HG03280 (cell line): ENCODE data around the gene WDR88.

Experiments
- ATAC-seq: cut with Tn5 transposase; IDR thresholded peaks from one replicate; pipeline ENCODE4 v1.9.1; 2021; ENCODE audit warnings: mild to moderate bottlenecking, moderate library complexity; ENCODE audit not compliant: unreplicated experiment

Gene WDR88

GRCh38 chr19:33195645-33196347 is 63.9 kb downstream of the WDR88 start:
- ATAC-seq, result no peak

- ATAC-seq, result no peak
Observed at GRCh38 chr19:33196446-33197193, 64.7 kb downstream of the WDR88 start.

- ATAC-seq, result no peak
Observed at GRCh38 chr19:33197591-33198000, 65.7 kb downstream of the WDR88 start.

GRCh38 chr19:33198169-33198568 is 66.3 kb downstream of the WDR88 start:
- ATAC-seq, result no peak

- ATAC-seq, result no peak
Observed at GRCh38 chr19:33199441-33200265, 67.7 kb downstream of the WDR88 start.

GRCh38 chr19:33201473-33201872 is 69.6 kb downstream of the WDR88 start:
- ATAC-seq, result no peak

- ATAC-seq, result no peak
Observed at GRCh38 chr19:33201886-33202545, 70.1 kb downstream of the WDR88 start.

- no peak for ATAC-seq
Observed at GRCh38 chr19:33202546-33203507, 70.9 kb downstream of the WDR88 start.

GRCh38 chr19:33203529-33203928 is 71.6 kb downstream of the WDR88 start:
- no peak for ATAC-seq

GRCh38 chr19:33204136-33204973 is 72.4 kb downstream of the WDR88 start:
- no peak for ATAC-seq

GRCh38 chr19:33205110-33205509 is 73.2 kb downstream of the WDR88 start:
- ATAC-seq, result no peak

GRCh38 chr19:33205531-33206260 is 73.8 kb downstream of the WDR88 start:
- ATAC-seq, result no peak

- no peak for ATAC-seq
Observed at GRCh38 chr19:33206261-33207039, 74.5 kb downstream of the WDR88 start.

- ATAC-seq, result no peak
Observed at GRCh38 chr19:33207040-33207620, 75.2 kb downstream of the WDR88 start.

GRCh38 chr19:33207903-33208302 is 76.0 kb downstream of the WDR88 start:
- no peak for ATAC-seq

GRCh38 chr19:33208371-33208895 is 76.5 kb downstream of the WDR88 start:
- ATAC-seq, result no peak
